H54 (cell line): ENCODE results near the gene COL9A1.

ENCODE experiments used
- DNase-seq: peaks from one replicate; pipeline ENCODE4 v3.0.0; 2011; ENCODE audit warnings: low spot score, mixed read lengths; ENCODE audit not compliant: insufficient read length
- FAIRE-seq: peaks from 3 replicates; lab custom pipeline; 2011; peaks lifted over from hg19 to GRCh38; lab: Jason Lieb, UNC
- POLR2A ChIP-seq: IDR thresholded peaks from 2 replicates; pipeline ENCODE4 v1.6.1; 2011; ENCODE audit warnings: low read depth, mild to moderate bottlenecking, low read length

The COL9A1 gene

DNA sequence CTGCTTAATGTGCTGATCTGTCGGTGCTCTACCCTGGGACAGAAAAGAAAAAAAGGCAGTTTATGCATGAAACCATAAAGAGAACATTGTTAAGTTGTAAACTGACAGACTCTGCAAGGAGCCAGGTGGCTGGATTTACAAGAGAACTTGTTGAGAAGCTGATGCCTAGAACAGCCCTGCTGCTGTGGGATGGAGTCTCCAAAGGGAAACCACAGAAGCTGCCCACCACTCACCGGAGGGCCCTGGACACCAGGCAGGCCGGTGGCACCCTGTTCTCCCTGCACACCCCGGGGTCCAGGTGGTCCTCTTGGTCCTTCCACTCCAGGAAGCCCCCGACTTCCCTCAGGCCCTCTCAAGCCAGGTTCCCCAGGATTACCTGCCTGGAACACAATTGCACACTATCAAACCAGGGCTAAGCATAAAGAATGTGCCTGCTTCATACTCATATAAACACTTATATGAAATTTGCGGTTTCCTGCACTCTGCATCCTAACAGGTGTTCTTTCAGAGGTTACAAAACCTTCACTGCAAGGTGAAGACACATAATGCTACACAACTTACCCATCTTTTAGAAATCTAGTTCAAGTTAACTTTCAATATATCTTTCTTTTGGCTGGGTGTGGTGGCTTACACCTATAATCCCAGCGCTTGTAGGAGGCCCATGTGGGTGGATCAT is 68.2 kb downstream of the COL9A1 start:
- DNase-seq (no peak), FAIRE-seq (no peak)
- TF ChIP-seq POLR2A, result no peak

DNA sequence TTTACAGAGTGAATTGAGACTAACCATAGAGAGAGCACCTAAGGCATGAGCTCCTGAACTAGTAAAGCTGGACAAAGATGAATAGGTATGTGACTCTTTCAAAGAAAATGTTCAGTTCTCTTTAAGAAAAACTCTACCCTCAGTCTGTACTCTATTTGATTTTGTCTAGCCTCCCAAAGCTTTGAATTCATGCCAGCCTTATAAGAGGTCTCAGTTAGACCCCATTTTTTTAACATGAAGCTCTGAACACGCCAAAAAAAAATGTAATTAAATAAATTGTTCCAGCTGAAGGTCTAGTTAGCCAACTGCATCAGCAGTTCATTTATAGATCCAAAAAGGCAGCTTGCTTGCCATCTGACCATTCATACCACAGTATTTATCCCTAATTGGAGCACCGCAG is 71.6 kb downstream of the COL9A1 start:
- DNase-seq, result no peak
- TF ChIP-seq POLR2A, result no peak
- no peak for FAIRE-seq

DNA sequence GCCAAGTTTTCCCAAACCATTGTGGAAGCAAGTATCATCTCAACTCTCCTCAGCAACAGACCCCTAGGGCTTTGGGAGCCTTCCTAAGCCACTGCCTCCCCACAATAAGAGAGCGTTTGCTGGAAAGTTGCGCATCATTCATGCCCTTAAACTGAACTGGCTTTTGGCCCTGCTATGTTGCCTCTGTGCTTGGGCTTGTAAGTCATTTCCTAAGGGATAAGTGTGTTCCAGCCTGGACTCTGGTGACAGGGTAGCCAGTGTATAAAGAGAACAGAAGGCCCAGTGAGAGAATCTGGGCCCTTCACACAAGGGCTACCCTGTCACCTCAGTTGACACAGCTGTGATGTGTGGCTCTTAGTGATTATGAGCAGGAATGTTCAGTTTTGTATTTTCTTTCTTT is 77.8 kb downstream of the COL9A1 start:
- no peak for DNase-seq
- TF ChIP-seq POLR2A, result no peak
- no peak for FAIRE-seq

DNA sequence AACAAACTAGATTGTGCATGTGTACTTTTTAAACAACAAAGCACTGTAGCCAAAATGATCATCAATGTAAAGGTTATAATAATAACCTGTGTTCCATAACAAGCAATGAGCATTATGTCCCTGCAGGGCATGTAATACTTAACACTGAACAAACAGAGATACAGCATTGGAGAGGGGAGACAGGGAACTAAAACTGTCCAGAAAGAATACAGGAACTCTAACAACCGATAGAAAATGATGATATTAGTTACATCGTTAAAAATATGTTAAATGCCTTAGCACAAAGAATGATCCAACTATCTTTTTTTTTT is 80.5 kb downstream of the COL9A1 start:
- DNase-seq (no peak), FAIRE-seq (no peak)
- TF ChIP-seq POLR2A, result no peak

DNA sequence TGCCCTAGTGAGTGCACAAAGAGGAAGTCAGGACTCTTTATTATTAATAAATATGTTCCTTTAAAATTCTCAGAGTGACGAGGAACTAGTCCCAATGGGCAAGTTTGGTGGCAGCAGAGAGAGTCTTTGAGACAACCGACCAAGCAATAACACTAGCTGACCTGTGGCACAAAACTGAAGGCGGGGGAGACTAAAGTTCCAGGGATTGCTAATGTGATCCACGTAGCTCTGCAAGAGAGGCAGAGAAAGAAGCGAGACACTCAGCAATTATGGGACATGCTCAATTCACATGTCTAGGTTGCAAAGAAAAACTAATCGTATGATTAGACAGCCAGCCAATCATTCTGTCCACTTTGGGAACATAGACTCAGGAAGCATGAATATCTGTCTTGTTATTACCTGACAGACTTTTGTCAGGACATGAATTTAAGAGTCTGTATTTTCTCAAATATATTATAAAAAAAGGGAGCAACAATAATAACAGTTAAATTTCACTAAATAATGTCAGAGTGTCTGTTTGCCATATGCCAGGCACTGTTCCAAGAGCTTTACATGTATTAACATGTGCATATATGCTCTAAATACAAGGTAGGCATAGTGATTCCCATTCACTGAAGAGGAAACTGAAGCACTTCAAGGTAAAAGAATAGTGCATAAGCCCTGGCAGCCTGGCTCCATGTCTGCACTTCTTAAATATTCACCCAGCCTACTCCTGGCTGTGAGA is 81.0 kb downstream of the COL9A1 start:
- FAIRE-seq, result no peak
- no peak for TF ChIP-seq POLR2A
- no peak for DNase-seq

DNA sequence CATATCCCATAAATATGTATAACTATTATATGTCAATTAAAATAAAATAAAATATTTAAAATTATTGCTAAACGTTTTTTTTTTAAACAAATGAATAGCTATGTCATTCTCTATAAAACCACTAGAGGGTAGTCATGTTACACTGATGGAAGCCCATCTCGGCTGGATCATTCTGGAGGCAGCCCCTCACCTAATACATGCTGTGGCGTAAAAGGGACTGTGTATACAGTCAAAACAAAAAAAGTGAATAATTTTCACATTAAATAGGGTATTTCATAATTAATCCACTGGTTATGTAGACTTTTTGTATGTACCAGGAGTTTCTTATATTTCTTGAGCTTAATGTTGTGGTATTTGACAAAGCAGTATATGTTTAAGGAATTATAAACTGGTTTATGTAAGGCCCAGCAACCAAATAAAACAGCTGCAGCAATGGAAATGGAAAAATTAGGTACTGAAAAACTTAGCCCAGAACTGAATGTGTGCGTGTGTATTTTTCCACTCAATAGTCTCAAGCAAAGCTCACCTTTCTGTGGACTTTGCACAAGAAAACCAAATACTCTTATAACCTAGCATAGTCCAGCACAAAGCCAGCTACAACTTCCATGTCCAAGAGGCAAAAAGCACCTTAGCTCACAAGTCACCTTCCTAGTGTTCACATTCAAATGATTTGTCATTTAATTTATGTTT is 81.7 kb downstream of the COL9A1 start:
- TF ChIP-seq POLR2A, result no peak
- DNase-seq (no peak), FAIRE-seq (no peak)

DNA sequence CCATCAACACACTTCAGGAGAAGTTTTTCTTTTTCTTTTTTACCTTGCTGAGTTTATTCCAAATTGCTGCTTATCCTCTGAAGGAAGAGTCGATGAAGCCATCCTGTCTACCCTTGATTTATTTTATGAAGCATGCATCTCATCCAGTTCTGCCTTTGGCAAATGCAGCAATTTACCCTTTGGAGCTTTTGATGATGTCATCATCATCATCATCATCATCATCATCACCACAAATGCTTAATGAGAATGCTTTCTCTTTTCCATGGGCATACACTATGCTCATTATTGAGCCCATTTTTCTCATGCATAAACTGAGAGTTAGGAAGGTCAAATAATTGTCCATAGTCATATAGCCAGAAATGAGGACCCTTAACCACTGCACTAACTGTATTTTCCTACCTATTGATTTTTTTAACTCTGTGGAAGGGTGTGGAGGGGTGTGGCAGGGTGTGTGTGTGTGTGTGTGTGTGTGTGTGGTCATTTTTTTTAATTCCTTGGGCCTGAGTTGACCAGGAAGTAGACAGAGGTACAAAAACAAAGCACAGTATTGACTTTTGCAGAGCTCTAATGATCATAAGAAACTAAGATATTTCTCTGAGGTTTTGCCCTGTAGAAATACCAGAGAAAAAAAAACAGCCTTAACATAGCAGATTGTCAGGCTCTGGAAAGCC is 82.8 kb downstream of the COL9A1 start:
- DNase-seq (no peak), FAIRE-seq (no peak)
- no peak for TF ChIP-seq POLR2A

DNA sequence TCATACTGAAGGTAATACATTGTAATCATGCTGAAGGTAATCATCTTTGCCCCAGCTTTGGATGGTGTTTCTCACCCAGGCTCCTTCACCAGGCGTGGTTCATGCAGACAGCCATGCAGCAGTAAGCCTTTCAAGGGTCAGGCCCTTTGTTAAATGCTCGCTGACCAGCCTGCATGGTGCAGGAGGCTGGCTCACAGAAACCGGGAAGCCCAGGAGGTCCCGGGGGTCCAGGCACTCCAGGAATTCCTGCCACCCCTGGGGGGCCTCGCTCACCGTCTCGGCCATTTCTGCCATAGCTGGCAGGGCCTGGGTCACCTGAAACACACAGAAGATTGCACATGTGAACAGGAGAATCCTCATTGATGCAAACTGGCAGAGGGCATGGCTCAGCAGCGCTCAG is 86.1 kb downstream of the COL9A1 start:
- no peak for FAIRE-seq

DNA sequence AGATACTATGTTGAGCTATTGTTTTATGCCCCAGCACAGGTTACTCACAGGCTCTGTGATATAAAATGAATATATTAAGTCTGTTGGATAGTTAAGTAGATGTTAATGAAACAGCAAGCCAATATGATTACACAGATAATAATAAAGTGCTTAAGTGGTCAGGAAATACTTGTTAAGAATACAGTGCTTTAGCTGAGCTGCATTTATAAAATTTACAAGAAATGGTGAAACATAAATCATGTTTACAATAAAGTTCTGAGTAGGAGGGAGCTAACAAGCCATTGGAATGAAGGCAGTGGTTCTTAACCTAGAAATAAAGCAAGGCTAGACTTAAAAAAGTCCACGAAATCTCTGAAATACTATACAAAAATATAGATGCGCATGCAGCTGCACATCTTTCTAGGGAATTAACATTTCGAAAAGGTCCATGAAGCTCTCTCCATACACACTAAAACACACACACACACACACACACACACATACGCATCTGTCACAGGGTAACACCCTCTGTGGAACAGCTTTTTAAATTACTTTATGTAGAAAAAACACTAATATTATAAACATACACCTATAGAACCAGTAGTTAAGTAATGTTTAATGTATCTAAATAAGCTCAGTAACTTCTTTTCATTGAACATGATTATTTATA is 87.3 kb downstream of the COL9A1 start:
- DNase-seq (no peak), FAIRE-seq (no peak)
- TF ChIP-seq POLR2A, result no peak

More for the DNA sequence above, 86.1 kb downstream of the COL9A1 start:
- no peak for TF ChIP-seq POLR2A
- no peak for DNase-seq

DNA sequence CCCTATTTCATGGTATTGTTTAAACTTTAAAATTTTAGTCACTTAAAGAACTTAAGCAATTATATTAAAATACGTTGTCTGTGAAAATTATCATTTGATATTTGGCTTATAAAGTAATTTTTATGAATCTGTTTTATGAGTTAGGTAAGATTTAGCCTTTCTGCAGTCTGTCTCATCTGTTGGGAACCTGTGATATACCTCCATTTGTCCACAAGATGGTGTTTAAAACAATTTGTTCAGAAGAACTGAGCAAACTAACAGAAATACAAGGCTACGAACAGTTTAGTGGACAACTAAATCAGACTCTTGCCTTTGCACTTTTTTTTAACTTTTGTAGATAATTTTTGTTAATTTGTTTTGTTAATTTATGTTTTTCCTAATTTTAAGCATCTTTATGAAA is 92.4 kb downstream of the COL9A1 start:
- TF ChIP-seq POLR2A, result no peak
- DNase-seq, result no peak
- no peak for FAIRE-seq

DNA sequence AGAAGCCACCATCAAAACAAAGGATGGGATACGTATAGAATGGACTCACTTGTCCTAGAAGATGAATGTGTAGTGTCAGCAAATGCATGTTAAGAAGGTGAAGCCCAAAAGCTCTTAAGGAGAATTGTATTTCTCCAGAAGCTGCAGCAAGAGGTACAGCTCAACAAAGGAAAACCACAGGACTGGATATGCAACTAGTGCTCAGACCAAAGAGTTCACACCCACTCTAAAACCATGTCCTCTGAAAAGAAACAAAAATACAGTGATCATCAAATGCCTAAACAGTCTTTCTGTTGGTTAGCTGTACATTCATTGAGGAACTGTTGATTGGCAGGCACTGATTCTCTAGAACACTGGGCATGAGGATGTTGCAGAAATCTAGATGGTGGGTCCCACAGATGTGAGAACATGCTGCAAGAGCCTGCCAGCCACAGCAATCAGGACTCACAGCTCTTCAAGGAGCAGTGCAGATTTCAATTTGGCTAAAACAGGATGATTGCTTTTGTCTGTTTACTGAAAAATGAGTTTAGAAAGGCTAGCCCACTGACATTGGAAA is 94.6 kb downstream of the COL9A1 start:
- TF ChIP-seq POLR2A, result no peak
- FAIRE-seq, result no peak
- DNase-seq, result no peak

DNA sequence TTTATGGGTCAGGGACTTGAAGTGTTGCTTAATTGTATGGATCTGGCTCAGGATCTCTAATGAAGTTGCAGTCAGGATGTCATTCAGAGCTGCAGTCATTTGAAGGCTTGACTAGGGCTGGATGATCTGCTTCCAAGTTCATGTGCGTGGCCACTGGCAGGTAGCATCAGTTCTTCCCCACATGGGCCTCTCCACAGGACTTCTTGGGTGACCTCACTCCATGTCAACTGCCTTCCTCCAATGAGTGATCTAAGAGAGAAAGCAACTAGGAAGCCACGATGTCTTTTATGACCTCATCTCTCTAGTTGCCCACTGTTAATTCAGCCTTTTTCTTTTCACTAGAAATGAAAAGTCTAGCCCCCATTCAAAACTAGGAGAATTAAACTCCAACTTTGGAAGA is 104.1 kb downstream of the COL9A1 start:
- DNase-seq (no peak), FAIRE-seq (no peak)
- no peak for TF ChIP-seq POLR2A

DNA sequence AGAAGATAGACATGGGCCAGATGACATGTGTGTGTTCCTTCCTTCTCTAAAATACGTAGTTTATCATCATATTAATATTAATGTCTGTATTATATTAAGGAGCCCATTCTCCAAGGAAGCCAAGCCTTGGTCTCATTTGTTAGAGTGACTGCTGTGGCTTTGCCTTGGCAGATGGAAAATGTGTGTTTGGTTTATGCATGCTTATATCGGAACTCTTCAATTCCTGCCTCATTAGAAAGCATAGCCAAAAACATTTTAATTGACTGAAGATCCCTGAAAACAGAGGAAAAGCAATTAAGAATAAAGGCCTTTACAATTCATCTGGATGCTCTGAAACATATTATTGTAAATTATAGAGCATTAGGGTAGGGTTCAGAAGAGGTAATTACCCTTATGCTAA is 106.4 kb downstream of the COL9A1 start:
- TF ChIP-seq POLR2A, result no peak
- FAIRE-seq, result no peak
- DNase-seq, result no peak
